ENCODE results near the gene BROX.

The BROX gene

GRCh38 chr1:222781251-222781650 is 68.9 kb downstream of the BROX start:
- no peak for DNase-seq

DNA sequence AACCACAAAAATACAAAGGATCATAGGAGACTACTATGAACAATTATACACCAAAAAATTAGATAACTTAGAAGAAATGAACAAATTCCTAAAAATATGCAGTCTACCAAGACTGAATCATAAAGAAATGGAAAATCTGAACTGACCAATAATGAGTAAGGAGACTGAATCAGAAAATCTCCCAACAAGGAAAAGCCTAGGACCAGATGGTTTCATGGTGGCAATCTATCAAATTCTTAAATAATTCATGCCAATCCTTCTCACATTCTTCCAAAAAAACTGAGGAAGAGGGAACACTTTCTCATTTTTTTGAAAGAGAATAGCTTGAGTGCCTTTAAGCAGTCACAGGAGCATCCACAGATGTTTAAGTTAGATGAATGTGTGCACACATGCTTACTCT is 70.7 kb downstream of the BROX start:
- DNase-seq, result no peak

- DNase-seq, result no peak
Measured at GRCh38 chr1:222784371-222784770, 72.0 kb downstream of the BROX start.
